Measurements from ENCODE around the gene HOXA2.

HOXA2 gene

DNA sequence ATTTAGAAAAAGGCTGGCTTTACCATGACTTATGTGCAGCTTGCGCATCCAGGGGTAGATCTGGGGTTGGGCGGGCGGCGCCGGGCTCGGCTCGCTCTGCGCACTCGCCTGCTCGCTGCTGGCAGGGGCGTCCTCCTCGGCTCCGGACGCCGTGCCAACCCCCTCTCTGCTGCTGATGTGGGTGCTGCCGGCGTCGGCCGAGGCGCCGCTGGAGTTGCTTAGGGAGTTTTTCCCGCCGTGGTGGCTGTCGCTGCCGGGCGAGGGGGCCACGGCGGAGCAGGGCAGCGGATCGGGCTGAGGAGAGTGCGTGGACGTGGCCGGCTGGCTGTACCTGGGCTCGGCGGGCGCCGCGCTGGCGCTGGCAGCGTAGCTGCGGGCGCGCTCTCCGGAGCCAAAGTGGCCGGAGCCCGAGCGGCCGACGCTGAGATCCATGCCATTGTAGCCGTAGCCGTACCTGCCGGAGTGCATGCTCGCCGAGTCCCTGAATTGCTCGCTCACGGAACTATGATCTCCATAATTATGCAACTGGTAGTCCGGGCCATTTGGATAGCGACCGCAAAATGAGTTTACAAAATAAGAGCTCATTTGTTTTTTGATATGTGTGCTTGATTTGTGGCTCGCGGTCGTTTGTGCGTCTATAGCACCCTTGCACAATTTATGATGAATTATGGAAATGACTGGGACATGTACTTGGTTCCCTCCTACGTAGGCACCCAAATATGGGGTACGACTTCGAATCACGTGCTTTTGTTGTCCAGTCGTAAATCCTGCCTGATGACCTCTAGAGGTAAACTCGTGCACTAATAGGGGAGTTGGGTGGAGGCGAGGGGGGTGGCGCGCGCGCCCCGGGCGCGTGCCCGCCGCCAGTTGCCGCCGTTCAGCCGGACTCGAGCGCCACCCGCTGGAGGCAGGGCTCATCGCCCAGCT lies 40.8 kb upstream of the HOXA2 start, which contains the start of gene HOXA5 (continued):
- TF ChIP-seq, protein P1, sequence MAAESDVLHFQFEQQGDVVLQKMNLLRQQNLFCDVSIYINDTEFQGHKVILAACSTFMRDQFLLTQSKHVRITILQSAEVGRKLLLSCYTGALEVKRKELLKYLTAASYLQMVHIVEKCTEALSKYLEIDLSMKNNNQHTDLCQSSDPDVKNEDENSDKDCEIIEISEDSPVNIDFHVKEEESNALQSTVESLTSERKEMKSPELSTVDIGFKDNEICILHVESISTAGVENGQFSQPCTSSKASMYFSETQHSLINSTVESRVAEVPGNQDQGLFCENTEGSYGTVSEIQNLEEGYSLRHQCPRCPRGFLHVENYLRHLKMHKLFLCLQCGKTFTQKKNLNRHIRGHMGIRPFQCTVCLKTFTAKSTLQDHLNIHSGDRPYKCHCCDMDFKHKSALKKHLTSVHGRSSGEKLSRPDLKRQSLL (tag by site-specific recombination; IDR thresholded peaks at IDR 0.05), result no peak
- TF ChIP-seq, protein P2, sequence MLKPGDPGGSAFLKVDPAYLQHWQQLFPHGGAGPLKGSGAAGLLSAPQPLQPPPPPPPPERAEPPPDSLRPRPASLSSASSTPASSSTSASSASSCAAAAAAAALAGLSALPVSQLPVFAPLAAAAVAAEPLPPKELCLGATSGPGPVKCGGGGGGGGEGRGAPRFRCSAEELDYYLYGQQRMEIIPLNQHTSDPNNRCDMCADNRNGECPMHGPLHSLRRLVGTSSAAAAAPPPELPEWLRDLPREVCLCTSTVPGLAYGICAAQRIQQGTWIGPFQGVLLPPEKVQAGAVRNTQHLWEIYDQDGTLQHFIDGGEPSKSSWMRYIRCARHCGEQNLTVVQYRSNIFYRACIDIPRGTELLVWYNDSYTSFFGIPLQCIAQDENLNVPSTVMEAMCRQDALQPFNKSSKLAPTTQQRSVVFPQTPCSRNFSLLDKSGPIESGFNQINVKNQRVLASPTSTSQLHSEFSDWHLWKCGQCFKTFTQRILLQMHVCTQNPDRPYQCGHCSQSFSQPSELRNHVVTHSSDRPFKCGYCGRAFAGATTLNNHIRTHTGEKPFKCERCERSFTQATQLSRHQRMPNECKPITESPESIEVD (tag by site-specific recombination; IDR thresholded peaks at IDR 0.05), result peak; percentile 72
- TF ChIP-seq GLIS2 (tag by site-specific recombination; IDR thresholded peaks at IDR 0.05), result peak; percentile 58; the same call in 1 of the 2 replicates
- TF ChIP-seq ZNF146 (tag by site-specific recombination; IDR thresholded peaks at IDR 0.05), result no peak
- TF ChIP-seq ZNF311 (tag by site-specific recombination; IDR thresholded peaks at IDR 0.05; ENCODE audit: borderline replicate concordance), result no peak
- TF ChIP-seq, protein P3, sequence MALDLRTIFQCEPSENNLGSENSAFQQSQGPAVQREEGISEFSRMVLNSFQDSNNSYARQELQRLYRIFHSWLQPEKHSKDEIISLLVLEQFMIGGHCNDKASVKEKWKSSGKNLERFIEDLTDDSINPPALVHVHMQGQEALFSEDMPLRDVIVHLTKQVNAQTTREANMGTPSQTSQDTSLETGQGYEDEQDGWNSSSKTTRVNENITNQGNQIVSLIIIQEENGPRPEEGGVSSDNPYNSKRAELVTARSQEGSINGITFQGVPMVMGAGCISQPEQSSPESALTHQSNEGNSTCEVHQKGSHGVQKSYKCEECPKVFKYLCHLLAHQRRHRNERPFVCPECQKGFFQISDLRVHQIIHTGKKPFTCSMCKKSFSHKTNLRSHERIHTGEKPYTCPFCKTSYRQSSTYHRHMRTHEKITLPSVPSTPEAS (tag by site-specific recombination; IDR thresholded peaks at IDR 0.05), result no peak
- TF ChIP-seq ZNF23 (tag by site-specific recombination; IDR thresholded peaks at IDR 0.05; ENCODE audit: borderline replicate concordance), result no peak
- TF ChIP-seq ZNF843 (tag by site-specific recombination; IDR thresholded peaks at IDR 0.05), result peak; percentile 87
- no peak for TF ChIP-seq ZNF132 (tag by site-specific recombination; IDR thresholded peaks at IDR 0.05; ENCODE audit: borderline replicate concordance)
- no peak for TF ChIP-seq ZNF48 (tag by site-specific recombination; IDR thresholded peaks at IDR 0.05)
- peak; percentile 53; the same call in 1 of the 2 replicates for TF ChIP-seq KLF8 (tag by site-specific recombination; IDR thresholded peaks at IDR 0.05)
- no peak for TF ChIP-seq ZNF335 (tag by site-specific recombination; conservative IDR thresholded peaks at IDR 0.05)
- no peak for TF ChIP-seq ZNF138 (tag by site-specific recombination; IDR thresholded peaks at IDR 0.05; ENCODE audit: borderline replicate concordance)
- TF ChIP-seq, protein P4, sequence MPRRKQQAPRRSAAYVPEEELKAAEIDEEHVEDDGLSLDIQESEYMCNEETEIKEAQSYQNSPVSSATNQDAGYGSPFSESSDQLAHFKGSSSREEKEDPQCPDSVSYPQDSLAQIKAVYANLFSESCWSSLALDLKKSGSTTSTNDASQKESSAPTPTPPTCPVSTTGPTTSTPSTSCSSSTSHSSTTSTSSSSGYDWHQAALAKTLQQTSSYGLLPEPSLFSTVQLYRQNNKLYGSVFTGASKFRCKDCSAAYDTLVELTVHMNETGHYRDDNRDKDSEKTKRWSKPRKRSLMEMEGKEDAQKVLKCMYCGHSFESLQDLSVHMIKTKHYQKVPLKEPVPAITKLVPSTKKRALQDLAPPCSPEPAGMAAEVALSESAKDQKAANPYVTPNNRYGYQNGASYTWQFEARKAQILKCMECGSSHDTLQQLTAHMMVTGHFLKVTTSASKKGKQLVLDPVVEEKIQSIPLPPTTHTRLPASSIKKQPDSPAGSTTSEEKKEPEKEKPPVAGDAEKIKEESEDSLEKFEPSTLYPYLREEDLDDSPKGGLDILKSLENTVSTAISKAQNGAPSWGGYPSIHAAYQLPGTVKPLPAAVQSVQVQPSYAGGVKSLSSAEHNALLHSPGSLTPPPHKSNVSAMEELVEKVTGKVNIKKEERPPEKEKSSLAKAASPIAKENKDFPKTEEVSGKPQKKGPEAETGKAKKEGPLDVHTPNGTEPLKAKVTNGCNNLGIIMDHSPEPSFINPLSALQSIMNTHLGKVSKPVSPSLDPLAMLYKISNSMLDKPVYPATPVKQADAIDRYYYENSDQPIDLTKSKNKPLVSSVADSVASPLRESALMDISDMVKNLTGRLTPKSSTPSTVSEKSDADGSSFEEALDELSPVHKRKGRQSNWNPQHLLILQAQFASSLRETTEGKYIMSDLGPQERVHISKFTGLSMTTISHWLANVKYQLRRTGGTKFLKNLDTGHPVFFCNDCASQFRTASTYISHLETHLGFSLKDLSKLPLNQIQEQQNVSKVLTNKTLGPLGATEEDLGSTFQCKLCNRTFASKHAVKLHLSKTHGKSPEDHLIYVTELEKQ (tag by site-specific recombination; IDR thresholded peaks at IDR 0.05; ENCODE audit: borderline replicate concordance), result peak; percentile 84
- TF ChIP-seq, protein P5, sequence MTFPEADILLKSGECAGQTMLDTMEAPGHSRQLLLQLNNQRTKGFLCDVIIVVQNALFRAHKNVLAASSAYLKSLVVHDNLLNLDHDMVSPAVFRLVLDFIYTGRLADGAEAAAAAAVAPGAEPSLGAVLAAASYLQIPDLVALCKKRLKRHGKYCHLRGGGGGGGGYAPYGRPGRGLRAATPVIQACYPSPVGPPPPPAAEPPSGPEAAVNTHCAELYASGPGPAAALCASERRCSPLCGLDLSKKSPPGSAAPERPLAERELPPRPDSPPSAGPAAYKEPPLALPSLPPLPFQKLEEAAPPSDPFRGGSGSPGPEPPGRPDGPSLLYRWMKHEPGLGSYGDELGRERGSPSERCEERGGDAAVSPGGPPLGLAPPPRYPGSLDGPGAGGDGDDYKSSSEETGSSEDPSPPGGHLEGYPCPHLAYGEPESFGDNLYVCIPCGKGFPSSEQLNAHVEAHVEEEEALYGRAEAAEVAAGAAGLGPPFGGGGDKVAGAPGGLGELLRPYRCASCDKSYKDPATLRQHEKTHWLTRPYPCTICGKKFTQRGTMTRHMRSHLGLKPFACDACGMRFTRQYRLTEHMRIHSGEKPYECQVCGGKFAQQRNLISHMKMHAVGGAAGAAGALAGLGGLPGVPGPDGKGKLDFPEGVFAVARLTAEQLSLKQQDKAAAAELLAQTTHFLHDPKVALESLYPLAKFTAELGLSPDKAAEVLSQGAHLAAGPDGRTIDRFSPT (tag by site-specific recombination; IDR thresholded peaks at IDR 0.05), result peak; percentile 84
- no peak for TF ChIP-seq ZNF155 (tag by site-specific recombination; IDR thresholded peaks at IDR 0.05)
- TF ChIP-seq GLI4 (tag by site-specific recombination; IDR thresholded peaks at IDR 0.05), result no peak
- no peak for TF ChIP-seq ZNF292 (tag by site-specific recombination; IDR thresholded peaks at IDR 0.05; ENCODE audit: borderline replicate concordance, low read depth)
- no peak for TF ChIP-seq ZNF114 (tag by site-specific recombination; IDR thresholded peaks at IDR 0.05)
- no peak for TF ChIP-seq ZNF140 (tag by site-specific recombination; IDR thresholded peaks at IDR 0.05)
- TF ChIP-seq REPIN1 (tag by site-specific recombination; IDR thresholded peaks at IDR 0.05; ENCODE audit: low read depth), result no peak
- no peak for TF ChIP-seq ZSCAN30 (tag by site-specific recombination; IDR thresholded peaks at IDR 0.05)
- TF ChIP-seq EGR2 (tag by site-specific recombination; IDR thresholded peaks at IDR 0.05; ENCODE audit: low read depth), result 0 out of 2 replicates have a peak, but pooled peaks have one; percentile 13
- TF ChIP-seq ZNF660 (tag by site-specific recombination; IDR thresholded peaks at IDR 0.05), result no peak; the same call in 1 of the 2 replicates
- TF ChIP-seq ZNF426 (tag by site-specific recombination; IDR thresholded peaks at IDR 0.05), result peak; percentile 4; the same call in 1 of the 2 replicates
- no peak for TF ChIP-seq YY2 (tag by site-specific recombination; IDR thresholded peaks at IDR 0.05)
- TF ChIP-seq ZFP37 (tag by site-specific recombination; IDR thresholded peaks at IDR 0.05), result no peak

Measured in HEK293 (cell line).